Esophagus squamous epithelium (tissue), 5 donors: ENCODE data around the gene TSGA10IP. TPM values are rescaled to one million over a fixed set of nuclear protein-coding genes. Genes with fewer than 3 reads are reported as not detected.
"Not testable (repeated sequence)": the region's sequence is repeated elsewhere in the genome, so short reads cannot be mapped to it uniquely, and the experiment has no call there.

ENCODE experiments used
- DNase-seq: peaks from one replicate; lab custom pipeline; 2025; lab: John Stamatoyannopoulos, UW
- H3K27ac ChIP-seq, 4 donors: fragments of 200-600 bp; sonication (generic); one replicate each; pipeline ENCODE4 v1.5.1; 2016 to 2019; ENCODE audit warnings: mild to moderate bottlenecking in 1 of 4
- H3K27me3 ChIP-seq, 4 donors: fragments of 200-600 bp; sonication (generic); 1 replicate in 3 of 4; 2 replicates in 1 of 4; pipeline versions ENCODE4 v1.5.1 to v1.6.0; 2017 to 2021; ENCODE audit warnings: antibody characterized with exemption in 1 of 4
- H3K36me3 ChIP-seq, 3 donors: fragments of 200-600 bp; sonication (generic); one replicate each; pipeline ENCODE4 v1.5.1; 2016 to 2019
- H3K4me1 ChIP-seq, 3 donors: fragments of 200-600 bp; sonication (generic); one replicate each; pipeline ENCODE4 v1.5.1; 2017 to 2019
- H3K4me3 ChIP-seq, 4 donors: fragments of 200-600 bp; sonication (generic); 1 replicate in 3 of 4; 2 replicates in 1 of 4; pipeline ENCODE4 v1.5.1; 2016 to 2019; ENCODE audit warnings: mild to moderate bottlenecking in 2 of 4, moderate library complexity in 1 of 4
- H3K9me3 ChIP-seq, 3 donors: fragments of 200-600 bp; sonication (generic); one replicate each; pipeline ENCODE4 v1.5.1; 2016 to 2019
- POLR2A ChIP-seq, 4 donors: fragments of 450-650 bp; IDR thresholded peaks; one replicate each; pipeline ENCODE4 v1.6.1; 2017; ENCODE audit warnings: antibody characterized with exemption in 4 of 4, mild to moderate bottlenecking in 4 of 4, moderate library complexity in 3 of 4
- WGBS, 2 donors: methylation state at CpG; one replicate each; pipeline ENCODE4 v1.1.5; 2018; 5-methylcytosine and 5-hydroxymethylcytosine counted together
- intact Hi-C: fragments of 100-400 bp; cut with DNase I; formaldehyde crosslinking; loops from one replicate; pipeline ENCODE4 v1.15.0; 2022
- total RNA-seq, 4 donors: library from RNA; depleted of rRNA; stranded (reverse); fragments of >200 nt; gene quantifications; one replicate each; pipeline ENCODE4 v1.1.0, GENCODE V29; 2016
- TF ChIP-seq, protein P1 (sequence below), 6 experiments: fragments of 450-650 bp in 4 of 6; fragments of 200-600 bp in 2 of 6; sonication (generic) in 2 of 6; IDR thresholded peaks; one replicate each; pipeline ENCODE4 v1.5.1; 2016 to 2019; ENCODE audit warnings: antibody characterized with exemption in 6 of 6, mild to moderate bottlenecking in 4 of 6, moderate library complexity in 4 of 6
- donor health status: DM: yes; HTN: yes; CAD: no.

Gene TSGA10IP
- total RNA-seq, 4 donors from 2014 or later = not detected

- Histone ChIP-seq H3K4me1 (peaks cover 0 to 8% (median 0%) of the 10 kb centered on the region in 3 donors), H3K4me3 (no peak overlapping the region), H3K36me3 (no peaks in the 10 kb centered on the region), H3K27ac (no peak overlapping the region), H3K9me3 (no peaks in the 10 kb centered on the region), H3K27me3 (peaks cover 0 to 33% (median 0%) of the 10 kb centered on the region in 4 donors)
- WGBS, 2 donors = 76 to 81% methylated on average over 3 to 5 of the region's 8 CpGs
- intact Hi-C loops = no loop called here
- no peak for DNase-seq
- no peak for TF ChIP-seq POLR2A (IDR thresholded peaks at IDR 0.05)
- TF ChIP-seq, protein P1, sequence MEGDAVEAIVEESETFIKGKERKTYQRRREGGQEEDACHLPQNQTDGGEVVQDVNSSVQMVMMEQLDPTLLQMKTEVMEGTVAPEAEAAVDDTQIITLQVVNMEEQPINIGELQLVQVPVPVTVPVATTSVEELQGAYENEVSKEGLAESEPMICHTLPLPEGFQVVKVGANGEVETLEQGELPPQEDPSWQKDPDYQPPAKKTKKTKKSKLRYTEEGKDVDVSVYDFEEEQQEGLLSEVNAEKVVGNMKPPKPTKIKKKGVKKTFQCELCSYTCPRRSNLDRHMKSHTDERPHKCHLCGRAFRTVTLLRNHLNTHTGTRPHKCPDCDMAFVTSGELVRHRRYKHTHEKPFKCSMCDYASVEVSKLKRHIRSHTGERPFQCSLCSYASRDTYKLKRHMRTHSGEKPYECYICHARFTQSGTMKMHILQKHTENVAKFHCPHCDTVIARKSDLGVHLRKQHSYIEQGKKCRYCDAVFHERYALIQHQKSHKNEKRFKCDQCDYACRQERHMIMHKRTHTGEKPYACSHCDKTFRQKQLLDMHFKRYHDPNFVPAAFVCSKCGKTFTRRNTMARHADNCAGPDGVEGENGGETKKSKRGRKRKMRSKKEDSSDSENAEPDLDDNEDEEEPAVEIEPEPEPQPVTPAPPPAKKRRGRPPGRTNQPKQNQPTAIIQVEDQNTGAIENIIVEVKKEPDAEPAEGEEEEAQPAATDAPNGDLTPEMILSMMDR (IDR thresholded peaks at IDR 0.05) = no peak
These were observed 513 bp upstream of the TSGA10IP start for GRCh38 chr11:65944767-65945166.

GRCh38 chr11:65945941-65946558, 770 bp downstream of the TSGA10IP start:
- 76 to 84% methylated on average over 9 to 11 of the region's 11 CpGs for WGBS, 2 donors
- Histone ChIP-seq H3K4me1 (peaks cover 0 to 8% (median 0%) of the 10 kb centered on the region in 3 donors), H3K36me3 (no peaks in the 10 kb centered on the region), H3K9me3 (no peaks in the 10 kb centered on the region), H3K27me3 (peaks cover 0 to 22% (median 0%) of the 10 kb centered on the region in 4 donors), H3K4me3 (no peak overlapping the region), H3K27ac (no peak overlapping the region)
- DNase-seq = no peak
- intact Hi-C loops = no loop called here
- no peak for TF ChIP-seq POLR2A (IDR thresholded peaks at IDR 0.05)
- TF ChIP-seq, protein P1 (IDR thresholded peaks at IDR 0.05) = no peak

DNA sequence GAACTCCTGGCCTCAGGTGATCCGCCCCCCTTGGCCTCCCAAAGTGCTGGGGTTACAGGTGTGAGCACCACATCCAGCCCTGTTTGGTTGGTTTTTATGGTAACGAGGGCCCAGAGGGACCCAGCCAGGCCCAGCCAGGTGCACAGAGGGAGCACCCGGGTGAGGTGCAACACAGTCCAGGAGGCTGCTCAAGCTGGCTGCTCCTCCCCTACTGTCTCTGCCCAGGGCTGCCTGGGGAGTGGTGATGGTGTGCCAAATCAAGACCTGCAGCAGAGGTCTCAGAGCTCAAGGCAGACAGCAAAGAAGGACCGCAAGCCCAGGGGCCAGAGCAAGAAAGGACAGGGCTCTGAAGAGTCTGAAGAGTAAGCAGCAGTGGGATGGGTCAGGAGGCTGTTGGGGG, 1.4 kb downstream of the TSGA10IP start:
- H3K4me1 ChIP-seq = peaks cover 0 to 8% (median 0%) of the 10 kb centered on the region in 3 donors
- intact Hi-C loops = no loop called here
- WGBS, 2 donors = 75% methylated on average over 2 of the region's 4 CpGs

GRCh38 chr11:65947133-65947532, 1.9 kb downstream of the TSGA10IP start:
- no peak for TF ChIP-seq POLR2A (IDR thresholded peaks at IDR 0.05)
- TF ChIP-seq, protein P1 (IDR thresholded peaks at IDR 0.05) = no peak
- no peak overlapping the region for H3K4me3 ChIP-seq
- H3K4me1 ChIP-seq = peaks cover 0 to 8% (median 0%) of the 10 kb centered on the region in 3 donors
- no peak overlapping the region for H3K27ac ChIP-seq
- 50 to 59% methylated on average over 4 to 7 of the region's 13 CpGs for WGBS, 2 donors
- DNase-seq = no peak
- no peaks in the 10 kb centered on the region for H3K9me3 ChIP-seq
- H3K36me3 ChIP-seq = no peaks in the 10 kb centered on the region
- intact Hi-C loops = no loop called here
- peaks cover 0 to 14% (median 0%) of the 10 kb centered on the region in 4 donors for H3K27me3 ChIP-seq

More for the DNA sequence above, 1.4 kb downstream of the TSGA10IP start:
- no peak for TF ChIP-seq POLR2A (IDR thresholded peaks at IDR 0.05)
- TF ChIP-seq, protein P1 (IDR thresholded peaks at IDR 0.05) = no peak
- H3K27me3 ChIP-seq = peaks cover 0 to 16% (median 0%) of the 10 kb centered on the region in 4 donors
- no peak overlapping the region for H3K27ac ChIP-seq
- no peaks in the 10 kb centered on the region for H3K9me3 ChIP-seq
- no peak overlapping the region for H3K4me3 ChIP-seq
- no peak for DNase-seq
- H3K36me3 ChIP-seq = no peaks in the 10 kb centered on the region

DNA sequence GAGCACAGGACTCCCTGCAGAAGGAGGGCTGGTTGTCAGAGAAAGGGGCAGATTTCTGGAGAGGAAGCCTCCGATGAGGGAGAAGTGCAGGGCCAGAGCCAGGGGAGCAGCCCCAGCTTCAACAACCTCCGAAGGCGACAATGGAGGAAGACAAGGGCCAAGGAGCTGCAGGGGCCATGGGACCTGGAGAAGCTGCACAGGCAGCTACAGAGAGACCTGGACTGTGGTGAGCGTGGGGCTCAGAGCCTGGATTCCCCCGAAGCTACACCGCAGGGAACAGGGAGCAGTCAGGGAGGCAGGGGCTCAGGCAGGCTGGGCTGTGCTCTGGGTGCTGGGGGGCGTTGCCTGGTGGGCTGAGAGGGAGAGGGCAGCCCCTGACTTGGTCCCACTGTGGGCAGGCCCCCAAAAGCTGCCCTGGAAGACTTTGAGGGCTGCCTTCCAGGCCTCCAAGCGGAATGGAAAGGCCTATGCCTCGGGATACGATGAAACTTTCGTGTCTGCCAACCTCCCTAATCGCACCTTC, 2.4 kb downstream of the TSGA10IP start:
- Histone ChIP-seq H3K36me3 (no peaks in the 10 kb centered on the region), H3K4me1 (peaks cover 0 to 10% (median 0%) of the 10 kb centered on the region in 3 donors), H3K27me3 (peaks cover 0 to 14% (median 0%) of the 10 kb centered on the region in 4 donors), H3K27ac (no peak overlapping the region), H3K4me3 (no peak overlapping the region), H3K9me3 (no peaks in the 10 kb centered on the region)
- intact Hi-C loops = no loop called here
- 82 to 85% methylated on average over 8 to 11 of the region's 12 CpGs for WGBS, 2 donors
- DNase-seq = no peak
- TF ChIP-seq POLR2A (IDR thresholded peaks at IDR 0.05) = no peak
- TF ChIP-seq, protein P1 (IDR thresholded peaks at IDR 0.05) = no peak

DNA sequence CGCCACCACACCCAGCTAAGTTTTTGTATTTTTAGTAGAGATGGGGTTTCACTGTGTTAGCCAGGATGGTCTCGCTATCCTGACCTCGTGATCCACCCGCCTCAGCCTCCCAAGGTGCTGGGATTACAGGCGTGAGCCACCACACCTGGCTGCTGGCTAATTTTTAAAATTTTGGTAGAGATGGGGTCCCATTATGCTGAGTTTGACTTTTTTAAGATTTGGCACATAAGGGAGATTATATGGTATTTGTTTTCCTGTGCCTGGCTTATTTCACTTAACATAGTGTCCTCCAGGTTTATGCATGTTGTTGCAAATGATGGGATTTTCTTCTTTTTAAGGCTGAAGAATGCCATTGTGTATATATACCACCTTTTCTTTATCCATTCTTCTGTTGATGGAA, 5.4 kb downstream of the TSGA10IP start:
- H3K4me3 ChIP-seq, intact Hi-C loops, H3K27ac ChIP-seq, H3K4me1 ChIP-seq, H3K9me3 ChIP-seq, H3K36me3 ChIP-seq, DNase-seq: not testable (repeated sequence)
- WGBS, 2 donors = 92 to 98% methylated on average over 5 of the region's 5 CpGs
- peaks cover 0 to 33% (median 0%) of the 10 kb centered on the region in 4 donors for H3K27me3 ChIP-seq

- not testable (repeated sequence) for H3K4me1 ChIP-seq, H3K4me3 ChIP-seq
These were observed 6.4 kb downstream of the TSGA10IP start for GRCh38 chr11:65951641-65952040.

More at GRCh38 chr11:65951641-65952040, 6.4 kb downstream of the TSGA10IP start:
- H3K36me3 ChIP-seq, H3K9me3 ChIP-seq, DNase-seq, H3K27ac ChIP-seq, intact Hi-C loops: not testable (repeated sequence)
- peaks cover 0 to 33% (median 0%) of the 10 kb centered on the region in 4 donors for H3K27me3 ChIP-seq
- WGBS, 2 donors = 21 to 38% methylated on average over 3 of the region's 3 CpGs
